Urinary bladder (tissue), 4 donors: ENCODE measurements around the gene NOTCH2NLA. TPM values are rescaled to one million over a fixed set of nuclear protein-coding genes. Genes with fewer than 3 reads are reported as not detected.
A peak's percentile ranks its signal among the peaks of the same experiment; 100 is the strongest.
"Not testable (repeated sequence)": the region's sequence is repeated elsewhere in the genome, so short reads cannot be mapped to it uniquely, and the experiment has no call there.

Experiments
- DNase-seq: peaks from one replicate; pipeline ENCODE4 v3.0.0-alpha.2; 2015; ENCODE audit errors: extremely low spot score
- H3K27ac ChIP-seq: one replicate; pipeline ENCODE4 v1.5.1; 2013; ENCODE audit warnings: low read depth, mild to moderate bottlenecking, moderate library complexity
- H3K36me3 ChIP-seq: one replicate; pipeline ENCODE4 v1.6.1; 2013; ENCODE audit warnings: mild to moderate bottlenecking, moderate library complexity; ENCODE audit not compliant: insufficient read depth
- H3K4me1 ChIP-seq: one replicate; pipeline ENCODE4 v1.6.1; 2013; ENCODE audit warnings: mild to moderate bottlenecking, moderate library complexity; ENCODE audit not compliant: insufficient read depth
- H3K4me3 ChIP-seq: one replicate; pipeline ENCODE4 v1.5.1; 2013; ENCODE audit warnings: low read depth, low read length
- WGBS: extraction: QIAGEN DNeasy Blood & Tissue Kit; methylation state at CpG from one replicate; pipeline ENCODE4 v1.1.7; 2013; 5-methylcytosine and 5-hydroxymethylcytosine counted together
- polyA plus RNA-seq: library from polyadenylated mRNA; stranded (reverse); fragments of 200-250 nt; gene quantifications from one replicate; pipeline ENCODE4 v1.2.3, GENCODE V29; 2013
- total RNA-seq: library from RNA; depleted of rRNA; stranded (reverse); fragments of >200 nt; gene quantifications from one replicate; pipeline ENCODE4 v1.2.3, GENCODE V29; 2014
- donor health status: healthy with polysubstance abuse.
- donor health status: healthy.

Gene NOTCH2NLA
- total and polyA plus RNA-seq, 2 donors, result 17.6 to 104 TPM

DNA sequence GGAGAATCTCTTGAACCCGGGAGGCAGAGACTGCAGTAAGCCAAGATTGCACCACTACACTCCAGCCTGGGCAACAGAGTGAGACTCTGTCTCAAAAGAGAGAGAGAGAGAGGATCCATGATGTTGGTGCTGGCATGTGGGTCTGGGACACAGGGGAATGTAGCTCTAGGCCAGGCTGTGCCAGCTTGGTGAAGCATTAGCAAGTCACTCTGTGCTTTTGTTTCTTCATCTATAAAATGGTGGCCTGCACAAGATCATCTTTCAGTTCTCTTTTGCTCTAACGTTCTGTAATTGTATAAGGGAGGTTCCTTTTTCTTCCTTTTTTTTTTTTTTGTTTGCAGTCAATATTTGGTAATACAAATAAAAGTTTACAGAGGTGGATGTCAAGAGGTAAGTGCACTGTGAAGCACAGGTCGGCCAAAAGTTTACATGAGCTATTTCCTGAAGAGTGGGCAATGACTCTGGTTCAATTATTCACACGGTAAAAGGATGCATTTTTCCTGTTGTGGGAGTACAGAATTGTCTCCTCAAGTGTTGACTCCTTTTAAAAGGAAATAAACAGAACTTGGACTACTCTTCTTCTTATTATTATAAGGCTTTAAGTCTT, 24.5 kb upstream of the NOTCH2NLA start:
- WGBS, result no CpG with 5 or more reads among the region's 4 CpGs
- H3K36me3 ChIP-seq, H3K4me3 ChIP-seq, DNase-seq, H3K27ac ChIP-seq, H3K4me1 ChIP-seq: not testable (repeated sequence)

DNA sequence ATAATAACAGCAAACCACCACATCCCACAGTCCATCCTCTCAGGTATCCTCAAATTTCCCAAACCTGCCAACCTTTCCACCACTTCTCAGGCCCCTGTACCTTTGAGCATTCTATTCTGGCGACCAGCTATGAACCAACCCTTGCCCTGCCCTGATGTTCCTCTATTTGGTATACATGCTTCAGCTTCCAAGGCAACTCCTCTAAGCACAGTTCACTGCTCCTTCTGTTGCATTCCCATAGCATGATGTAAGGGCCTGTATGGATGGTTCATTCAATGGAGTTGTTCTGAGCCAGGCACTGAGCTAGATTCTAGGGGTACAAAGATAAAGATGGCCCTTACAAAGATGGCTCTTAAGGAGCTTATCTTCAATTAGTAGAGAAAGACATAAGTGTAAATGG, 22.7 kb upstream of the NOTCH2NLA start:
- DNase-seq, H3K36me3 ChIP-seq, H3K27ac ChIP-seq, H3K4me3 ChIP-seq, H3K4me1 ChIP-seq: not testable (repeated sequence)
- no CpG with 5 or more reads among the region's 1 CpG for WGBS

DNA sequence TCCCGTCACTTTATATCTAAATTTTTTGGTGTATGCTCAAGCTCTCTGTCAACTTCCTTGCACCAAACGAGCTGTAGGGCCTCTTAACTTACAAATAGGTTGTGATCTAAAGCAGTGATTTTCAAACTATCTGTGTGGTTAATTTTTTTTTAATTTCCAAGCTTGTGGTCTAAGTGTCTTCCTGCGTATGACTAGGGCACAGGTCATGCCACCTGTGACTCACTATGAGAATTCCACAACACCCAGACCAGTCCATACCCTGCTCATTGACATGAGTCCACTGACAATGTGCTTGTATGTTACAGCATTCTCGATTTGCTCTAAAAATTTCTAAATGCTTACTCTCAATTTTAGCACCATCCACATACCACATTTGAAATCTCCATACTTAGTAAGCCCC, 19.8 kb upstream of the NOTCH2NLA start:
- not testable (repeated sequence) for H3K4me3 ChIP-seq, H3K4me1 ChIP-seq, DNase-seq, H3K36me3 ChIP-seq, H3K27ac ChIP-seq
- no CpG with 5 or more reads among the region's 4 CpGs for WGBS

DNA sequence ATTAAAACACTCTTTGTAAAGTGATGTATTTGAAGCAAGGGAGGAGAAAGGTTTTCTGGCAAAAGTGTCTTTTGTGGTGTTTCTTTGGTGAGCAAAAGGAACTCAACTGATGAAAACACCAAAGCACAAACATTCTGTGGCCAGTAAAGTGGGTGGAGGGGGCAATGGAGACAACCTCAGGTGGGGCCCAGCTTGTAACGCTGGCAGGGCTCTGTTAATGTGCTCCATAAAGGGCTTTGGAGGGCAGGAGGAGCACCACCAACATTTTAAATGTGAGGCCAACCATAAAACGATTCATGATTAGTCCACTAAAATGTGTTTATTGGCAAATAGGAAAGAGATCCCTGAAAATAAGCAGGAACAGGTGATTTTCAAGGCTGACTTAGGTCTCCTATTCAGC, 7.8 kb upstream of the NOTCH2NLA start:
- H3K4me3 ChIP-seq, result not testable (repeated sequence)

DNA sequence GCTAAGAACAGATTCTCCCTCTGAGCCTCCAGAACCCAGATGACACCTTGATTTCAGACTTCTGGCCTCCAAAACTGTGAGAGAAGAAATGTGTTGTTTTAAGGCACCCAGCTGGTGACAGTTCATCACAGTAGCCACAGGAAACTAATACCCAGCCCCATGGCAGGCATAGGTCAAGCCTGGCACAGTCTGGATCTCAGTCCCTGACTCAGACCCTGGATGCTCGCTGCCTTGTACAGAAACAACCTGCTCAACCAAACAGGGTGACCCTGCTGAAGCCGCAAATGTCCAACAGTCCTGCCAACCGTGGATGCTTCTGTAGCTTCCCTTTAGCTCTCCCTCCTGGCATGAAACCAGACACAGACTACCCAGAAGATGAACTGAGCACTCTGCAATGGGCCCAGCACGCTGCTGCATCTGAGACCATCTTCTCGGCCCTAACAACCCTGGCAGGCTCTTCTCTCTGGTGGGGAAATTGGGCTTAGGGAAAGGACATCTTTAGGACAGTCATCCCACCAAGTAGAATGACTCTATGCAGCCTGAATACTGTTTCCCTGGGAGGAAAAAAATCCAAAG, 7.3 kb upstream of the NOTCH2NLA start:
- not testable (repeated sequence) for H3K4me3 ChIP-seq, H3K36me3 ChIP-seq, H3K4me1 ChIP-seq, H3K27ac ChIP-seq, DNase-seq
- WGBS, result no CpG with 5 or more reads among the region's 5 CpGs

More for the DNA sequence above, 7.8 kb upstream of the NOTCH2NLA start:
- H3K4me1 ChIP-seq, H3K36me3 ChIP-seq, H3K27ac ChIP-seq, DNase-seq: not testable (repeated sequence)
- WGBS, result no CpG with 5 or more reads among the region's 2 CpGs

DNA sequence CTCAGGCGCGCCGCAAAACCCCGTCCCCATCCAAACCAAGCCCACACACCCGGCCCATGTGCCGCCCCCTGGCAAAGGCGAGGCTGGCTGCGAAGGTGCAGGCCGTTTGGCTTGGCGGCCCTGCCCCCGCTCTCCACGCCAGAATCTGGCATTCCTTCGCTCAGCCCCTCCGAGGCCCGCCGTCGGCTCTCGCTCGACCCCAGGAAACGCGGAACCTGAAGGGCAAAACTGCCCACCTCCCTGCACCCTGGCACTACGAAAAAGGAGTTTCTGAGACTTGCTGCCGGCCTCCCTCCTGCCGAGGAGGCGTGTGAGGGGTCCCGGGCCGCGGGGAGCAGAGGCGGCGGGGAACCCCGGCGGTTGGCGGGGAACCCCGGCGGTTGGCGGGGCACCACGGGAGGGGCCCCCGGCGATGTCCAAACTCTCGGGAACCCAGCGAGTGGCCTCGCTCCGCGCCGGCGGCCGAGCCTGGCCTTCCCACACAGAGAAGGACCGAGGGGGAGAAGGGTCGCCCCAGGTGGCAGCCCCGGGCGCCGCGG, 608 bp downstream of the NOTCH2NLA start:
- DNase-seq, result not testable (repeated sequence)
- under 1% methylated on average over 15 of the region's 53 CpGs for WGBS

DNA sequence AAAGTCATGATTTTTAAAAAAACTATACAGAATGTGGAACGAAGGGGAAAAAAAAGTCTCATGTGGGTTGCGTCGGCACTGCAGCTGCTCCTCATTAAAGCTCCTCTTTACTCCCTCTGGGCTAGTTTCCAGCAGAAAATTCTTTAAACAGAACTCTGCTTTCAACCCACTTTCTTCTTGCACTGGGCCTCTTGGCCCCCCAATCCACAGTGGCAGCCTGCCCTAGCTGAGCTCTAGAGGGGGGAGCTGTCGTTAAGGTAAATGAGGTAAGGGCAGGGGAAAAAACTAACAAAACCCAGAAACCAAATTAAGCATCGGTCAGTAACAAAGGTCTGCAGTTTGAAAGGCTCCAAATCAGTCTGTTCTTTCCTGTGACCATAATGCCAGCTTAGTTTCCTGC, 54.3 kb downstream of the NOTCH2NLA start:
- H3K4me3 ChIP-seq, result not testable (repeated sequence)

More for the DNA sequence above, 608 bp downstream of the NOTCH2NLA start:
- peak overlapping the region; percentile 45 for H3K4me3 ChIP-seq
- H3K36me3 ChIP-seq, H3K27ac ChIP-seq, H3K4me1 ChIP-seq: not testable (repeated sequence)

DNA sequence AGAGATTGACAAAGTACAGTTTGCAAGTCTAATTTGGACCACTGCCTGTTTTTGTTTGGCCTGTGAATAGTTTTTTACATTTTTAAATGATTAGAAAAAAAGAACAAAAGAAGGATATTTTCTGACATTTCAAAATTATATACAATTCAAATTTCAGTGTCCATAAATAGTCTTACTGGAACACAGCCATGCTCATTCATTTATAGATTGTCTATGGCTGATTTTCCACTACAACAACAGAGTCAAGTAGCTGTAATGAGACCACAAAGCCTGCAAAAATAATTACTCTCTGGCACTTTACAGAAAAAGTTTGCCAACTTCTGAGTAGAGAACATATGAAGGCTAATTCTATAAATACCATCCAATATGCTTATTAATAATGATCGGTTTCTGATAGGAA, 61.1 kb downstream of the NOTCH2NLA start:
- DNase-seq, H3K27ac ChIP-seq, H3K4me1 ChIP-seq, H3K4me3 ChIP-seq, H3K36me3 ChIP-seq: not testable (repeated sequence)
- WGBS, result no CpG with 5 or more reads among the region's 1 CpG

More for the DNA sequence above, 54.3 kb downstream of the NOTCH2NLA start:
- not testable (repeated sequence) for H3K4me1 ChIP-seq, DNase-seq, H3K36me3 ChIP-seq, H3K27ac ChIP-seq
- 8% methylated on average over 1 of the region's 5 CpGs for WGBS

DNA sequence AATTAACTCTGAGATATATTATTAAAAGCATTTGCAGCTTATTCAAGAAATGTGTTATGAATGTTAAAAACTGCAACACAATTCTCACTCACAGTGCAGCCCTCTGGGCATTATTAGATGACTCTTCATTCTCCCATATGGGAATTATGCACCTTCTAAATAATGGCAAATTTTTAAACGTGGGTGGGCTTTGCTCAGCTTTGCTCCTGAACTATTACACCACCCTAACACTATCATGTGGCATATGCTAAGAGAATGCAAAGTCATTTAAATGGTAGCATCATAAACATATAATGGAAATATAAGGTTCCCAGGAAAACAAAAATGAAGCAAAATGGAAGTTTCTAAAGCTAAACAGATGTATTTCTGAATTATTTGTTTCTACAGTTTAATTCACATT, 61.5 kb downstream of the NOTCH2NLA start:
- not testable (repeated sequence) for DNase-seq, H3K36me3 ChIP-seq, H3K4me3 ChIP-seq, H3K4me1 ChIP-seq, H3K27ac ChIP-seq
- no CpG with 5 or more reads among the region's 1 CpG for WGBS

DNA sequence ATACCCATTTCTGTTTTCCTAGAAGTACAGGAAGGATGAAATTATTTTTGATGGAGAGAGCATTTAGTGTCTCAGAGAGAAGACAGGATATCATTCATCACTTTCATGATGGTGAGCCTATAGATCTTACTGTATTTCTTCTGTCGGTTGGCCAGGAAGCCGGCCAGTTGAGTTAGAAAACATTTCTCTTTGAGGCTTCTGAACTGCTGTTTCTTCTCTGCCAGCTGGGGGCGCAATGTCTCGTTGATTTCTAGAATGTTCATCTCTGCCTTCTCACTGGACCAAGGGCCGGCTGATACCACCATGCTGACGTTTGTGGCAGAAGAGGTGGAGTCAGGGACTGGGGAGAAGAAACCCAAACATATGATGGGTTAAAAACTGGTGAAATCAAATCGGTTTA, 84.4 kb downstream of the NOTCH2NLA start, which contains the start of gene NBPF10:
Gene NBPF10 (minus strand): TSS at position 340 of the 400 bp plus-strand sequence. CDS start 35 bp downstream, at position 305.
- not testable (repeated sequence) for H3K4me3 ChIP-seq, H3K4me1 ChIP-seq, H3K36me3 ChIP-seq, H3K27ac ChIP-seq, DNase-seq
- WGBS, result no CpG with 5 or more reads among the region's 7 CpGs

Other genes starting within 250 kb of the NOTCH2NLA start
- gene TXNIP, start 232.4 kb downstream of the NOTCH2NLA start, total RNA-seq, result 920 TPM
- gene TXNIP, start 232.4 kb downstream of the NOTCH2NLA start, polyA plus RNA-seq, result 1,029 TPM
- gene HJV, start 207.3 kb downstream of the NOTCH2NLA start, total RNA-seq, result 9.4 TPM
- 0.11 TPM for gene HJV, start 207.3 kb downstream of the NOTCH2NLA start, polyA plus RNA-seq
- 4.7 TPM for gene NBPF10, start 84.2 kb downstream of the NOTCH2NLA start, total RNA-seq
- 0.71 TPM for gene NBPF10, start 84.2 kb downstream of the NOTCH2NLA start, polyA plus RNA-seq